Stimulated activated CD4-positive, alpha-beta T cell treated with anti-CD3 and anti-CD28 coated beads, Interleukin-2, amount 100 ng/mL, for 24 hours (primary cell): ENCODE measurements around the gene RPAIN.
A peak's percentile ranks its signal among the peaks of the same experiment; 100 is the strongest.

Experiments used
- DNase-seq, 2 donors: peaks; one replicate each; pipeline ENCODE4 v3.0.0-alpha.2; 2020

The RPAIN gene

GRCh38 chr17:5419959-5420653 is at the start of gene RPAIN:
TSS of gene RPAIN (plus strand) at chr17:5420182. CDS start at chr17:5420211, 29 bp downstream.
- peak; percentile 86 to 88 for DNase-seq

GRCh38 chr17:5370411-5370810 is 49.6 kb upstream of the RPAIN start:
- no peak for DNase-seq

- no peak for DNase-seq
These were observed 46.9 kb upstream of the RPAIN start for GRCh38 chr17:5373112-5373511.

GRCh38 chr17:5378566-5379207 is 41.3 kb upstream of the RPAIN start:
- DNase-seq: no peak

GRCh38 chr17:5379351-5380107 is 40.5 kb upstream of the RPAIN start:
- no peak for DNase-seq

- no peak for DNase-seq
These were observed 39.4 kb upstream of the RPAIN start for GRCh38 chr17:5380491-5381135.

- DNase-seq: no peak
These were observed 38.4 kb upstream of the RPAIN start for GRCh38 chr17:5381542-5381941.

GRCh38 chr17:5391678-5392077 is 28.3 kb upstream of the RPAIN start:
- DNase-seq: no peak

GRCh38 chr17:5396612-5397011 is 23.4 kb upstream of the RPAIN start:
- no peak for DNase-seq

GRCh38 chr17:5399767-5400166 is 20.2 kb upstream of the RPAIN start:
- no peak for DNase-seq

GRCh38 chr17:5405400-5405799 is 14.6 kb upstream of the RPAIN start:
- DNase-seq: no peak

GRCh38 chr17:5408186-5408585 is 11.8 kb upstream of the RPAIN start:
- DNase-seq: no peak

- no peak for DNase-seq
These were observed 9.2 kb upstream of the RPAIN start for GRCh38 chr17:5410594-5411272.

GRCh38 chr17:5413682-5414081 is 6.3 kb upstream of the RPAIN start:
- DNase-seq: no peak

- no peak for DNase-seq
These were observed 3.1 kb upstream of the RPAIN start for GRCh38 chr17:5416901-5417300.

- peak; percentile 57 to 74 for DNase-seq
These were observed 1.1 kb upstream of the RPAIN start for GRCh38 chr17:5418858-5419355.

- DNase-seq: peak; percentile 96
These were observed 525 bp upstream of the RPAIN start, which contains the start of gene NUP88 for GRCh38 chr17:5419356-5419958. TSS of gene NUP88 (minus strand) at chr17:5419662. CDS start at chr17:5419650, 12 bp downstream.

- DNase-seq: no peak
These were observed 2.5 kb downstream of the RPAIN start for GRCh38 chr17:5422505-5422904.

- no peak for DNase-seq
These were observed 4.9 kb downstream of the RPAIN start for GRCh38 chr17:5424909-5425308.

- no peak for DNase-seq
These were observed 5.8 kb downstream of the RPAIN start for GRCh38 chr17:5425826-5426225.

- DNase-seq: no peak
These were observed 9.4 kb downstream of the RPAIN start for GRCh38 chr17:5429191-5429887.
